Osteoblast (primary cell): Measurements from ENCODE around the gene ZNF471. TPM values are rescaled to one million over a fixed set of nuclear protein-coding genes. Genes with fewer than 3 reads are reported as not detected.

Experiments
- DNase-seq: peaks from one replicate; pipeline ENCODE4 v3.0.0; 2011; ENCODE audit warnings: low spot score, mixed read lengths; ENCODE audit not compliant: insufficient read length; ENCODE audit errors: missing footprints
- H2AFZ ChIP-seq: 2 replicates; pipeline ENCODE4 v1.6.0; 2011; ENCODE audit warnings: mild to moderate bottlenecking, low read length
- H3K27ac ChIP-seq: 2 replicates; pipeline ENCODE4 v1.5.1; 2011; ENCODE audit warnings: mild to moderate bottlenecking, low read depth, low read length, moderate library complexity
- H3K27me3 ChIP-seq: 2 replicates; pipeline ENCODE4 v1.6.0; 2012; ENCODE audit warnings: mild to moderate bottlenecking, control low read depth, inconsistent platforms, low read length, moderate library complexity; ENCODE audit not compliant: insufficient read depth
- H3K36me3 ChIP-seq: 2 replicates; pipeline ENCODE4 v1.5.1; 2011; ENCODE audit warnings: mild to moderate bottlenecking, low read length, control low read depth, moderate library complexity; ENCODE audit not compliant: insufficient read depth
- H3K4me1 ChIP-seq: 2 replicates; pipeline ENCODE4 v1.5.1; 2011; ENCODE audit warnings: mild to moderate bottlenecking, low read length, control low read depth, moderate library complexity; ENCODE audit not compliant: insufficient read depth
- H3K4me2 ChIP-seq: 2 replicates; pipeline ENCODE4 v1.6.0; 2011; ENCODE audit warnings: mild to moderate bottlenecking, low read length; ENCODE audit not compliant: insufficient read depth
- H3K4me3 ChIP-seq: fragments of 200-600 bp; sonication (generic); 3 replicates; pipeline ENCODE4 v1.5.1; 2012; ENCODE audit warnings: mild to moderate bottlenecking, low read length, inconsistent platforms; ENCODE audit not compliant: insufficient read depth
- H3K79me2 ChIP-seq: 2 replicates; pipeline ENCODE4 v1.6.0; 2012; ENCODE audit warnings: mild to moderate bottlenecking, low read length, control low read depth, inconsistent platforms; ENCODE audit not compliant: insufficient read depth
- H3K9me3 ChIP-seq: 2 replicates; pipeline ENCODE4 v1.5.1; 2011; ENCODE audit warnings: low read depth, low read length, control low read depth
- H4K20me1 ChIP-seq: 2 replicates; pipeline ENCODE4 v1.6.0; 2012; ENCODE audit warnings: mild to moderate bottlenecking, low read length, control low read depth; ENCODE audit not compliant: insufficient read depth
- total RNA-seq: library from RNA; depleted of rRNA; stranded (reverse); fragments of >200 nt; gene quantifications from 2 replicates; pipeline ENCODE4 v1.2.3, GENCODE V29; 2012
- TF ChIP-seq, protein P1 (sequence below): IDR thresholded peaks from 2 replicates; pipeline ENCODE4 v1.5.1; 2011; ENCODE audit warnings: mild to moderate bottlenecking, low read depth, low read length, moderate library complexity; ENCODE audit errors: extremely low read depth

ZNF471 gene
- total RNA-seq, 1 donor, result 5.1 TPM

- H3K27ac ChIP-seq, result no peak overlapping the region
- no peaks in the 10 kb centered on the region for H3K4me1 ChIP-seq
- no peak for DNase-seq
- no peaks in the 10 kb centered on the region for H3K27me3 ChIP-seq
- H3K79me2 ChIP-seq, result no peaks in the 10 kb centered on the region
- no peak overlapping the region for H2AFZ ChIP-seq
- H3K9me3 ChIP-seq, result peaks cover 40% of the 10 kb centered on the region
- no peaks in the 10 kb centered on the region for H4K20me1 ChIP-seq
- H3K4me2 ChIP-seq, result no peak overlapping the region
- H3K36me3 ChIP-seq, result no peaks in the 10 kb centered on the region
- H3K4me3 ChIP-seq, result no peak overlapping the region
- TF ChIP-seq, protein P1, sequence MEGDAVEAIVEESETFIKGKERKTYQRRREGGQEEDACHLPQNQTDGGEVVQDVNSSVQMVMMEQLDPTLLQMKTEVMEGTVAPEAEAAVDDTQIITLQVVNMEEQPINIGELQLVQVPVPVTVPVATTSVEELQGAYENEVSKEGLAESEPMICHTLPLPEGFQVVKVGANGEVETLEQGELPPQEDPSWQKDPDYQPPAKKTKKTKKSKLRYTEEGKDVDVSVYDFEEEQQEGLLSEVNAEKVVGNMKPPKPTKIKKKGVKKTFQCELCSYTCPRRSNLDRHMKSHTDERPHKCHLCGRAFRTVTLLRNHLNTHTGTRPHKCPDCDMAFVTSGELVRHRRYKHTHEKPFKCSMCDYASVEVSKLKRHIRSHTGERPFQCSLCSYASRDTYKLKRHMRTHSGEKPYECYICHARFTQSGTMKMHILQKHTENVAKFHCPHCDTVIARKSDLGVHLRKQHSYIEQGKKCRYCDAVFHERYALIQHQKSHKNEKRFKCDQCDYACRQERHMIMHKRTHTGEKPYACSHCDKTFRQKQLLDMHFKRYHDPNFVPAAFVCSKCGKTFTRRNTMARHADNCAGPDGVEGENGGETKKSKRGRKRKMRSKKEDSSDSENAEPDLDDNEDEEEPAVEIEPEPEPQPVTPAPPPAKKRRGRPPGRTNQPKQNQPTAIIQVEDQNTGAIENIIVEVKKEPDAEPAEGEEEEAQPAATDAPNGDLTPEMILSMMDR, result no peak
These were observed 17.7 kb downstream of the ZNF471 start for GRCh38 chr19:56525214-56525860.

DNA sequence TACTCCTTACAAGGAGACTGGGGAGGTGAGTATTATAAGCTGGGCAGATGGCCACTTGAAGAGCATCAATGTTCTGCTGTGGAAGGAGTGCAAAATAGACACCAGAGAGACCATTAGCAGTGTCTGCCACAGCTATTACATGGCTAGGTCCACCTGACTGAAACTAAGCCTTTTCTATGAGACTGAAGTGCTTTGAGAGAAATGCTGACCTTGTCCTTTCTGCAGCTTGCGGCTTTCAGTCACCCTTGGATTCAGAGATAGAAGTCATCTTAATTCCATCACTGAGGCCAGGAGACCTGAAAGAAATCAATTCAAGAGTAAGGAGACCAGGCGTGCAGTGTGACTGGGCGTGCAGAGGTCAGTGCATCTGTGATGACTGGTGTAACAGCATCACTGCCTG, 29.8 kb downstream of the ZNF471 start:
- peak overlapping the region; percentile 99 for H3K4me3 ChIP-seq
- TF ChIP-seq, protein P1, result no peak
- H3K27ac ChIP-seq, result no peak overlapping the region
- peaks cover 13% of the 10 kb centered on the region for H3K4me1 ChIP-seq
- H3K9me3 ChIP-seq, result peaks cover 6% of the 10 kb centered on the region
- peaks cover 5% of the 10 kb centered on the region for H3K36me3 ChIP-seq
- peak overlapping the region; percentile 99 for H2AFZ ChIP-seq
- no peaks in the 10 kb centered on the region for H4K20me1 ChIP-seq
- peak overlapping the region; percentile 92 for H3K4me2 ChIP-seq
- no peaks in the 10 kb centered on the region for H3K27me3 ChIP-seq
- no peak for DNase-seq
- H3K79me2 ChIP-seq, result no peaks in the 10 kb centered on the region

GRCh38 chr19:56538254-56538760, 30.7 kb downstream of the ZNF471 start:
- TF ChIP-seq, protein P1, result no peak
- peaks cover 6% of the 10 kb centered on the region for H3K9me3 ChIP-seq
- peak overlapping the region; percentile 45 for H3K27ac ChIP-seq
- H3K4me3 ChIP-seq, result peak overlapping the region; percentile 99
- peak overlapping the region; percentile 92 for H3K4me2 ChIP-seq
- H3K4me1 ChIP-seq, result peaks cover 13% of the 10 kb centered on the region
- no peaks in the 10 kb centered on the region for H3K27me3 ChIP-seq
- H3K79me2 ChIP-seq, result no peaks in the 10 kb centered on the region
- peaks cover 9% of the 10 kb centered on the region for H3K36me3 ChIP-seq
- peak overlapping the region; percentile 99 for H2AFZ ChIP-seq
- no peaks in the 10 kb centered on the region for H4K20me1 ChIP-seq
- peak; percentile 99 for DNase-seq

DNA sequence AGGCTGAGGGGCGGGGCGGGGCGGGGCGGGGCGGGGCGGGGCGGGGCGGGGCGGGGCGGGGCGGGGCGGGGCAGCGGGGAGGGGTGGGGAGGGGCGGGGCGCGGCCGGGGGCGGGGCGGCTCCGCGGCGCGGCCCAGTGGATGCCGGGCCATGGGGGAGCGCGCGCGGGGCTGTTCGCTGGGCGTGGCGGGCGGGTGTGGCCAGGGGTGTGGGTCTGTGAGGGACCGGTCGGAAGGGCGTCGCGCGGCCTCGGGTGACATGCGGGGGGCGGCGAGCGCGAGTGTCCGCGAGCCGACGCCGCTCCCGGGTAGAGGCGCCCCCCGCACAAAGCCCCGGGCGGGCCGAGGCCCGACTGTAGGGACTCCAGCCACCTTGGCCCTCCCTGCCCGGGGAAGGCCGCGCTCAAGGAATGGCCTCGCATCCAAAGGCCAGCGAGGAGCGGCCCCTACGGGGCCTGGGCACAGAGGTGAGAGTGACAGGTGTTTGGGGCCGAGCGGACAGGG, 31.2 kb downstream of the ZNF471 start, which contains the start of gene ZFP28:
ZFP28 (plus strand) TSS at position 188 of the 503 bp plus-strand sequence; CDS start at position 259, 71 bp downstream.
- Histone ChIP-seq H3K79me2 (no peaks in the 10 kb centered on the region), H3K27me3 (no peaks in the 10 kb centered on the region), H3K27ac (peak within 1 kb of the TSS; percentile 45), H4K20me1 (no peaks in the 10 kb centered on the region), H3K4me1 (peaks cover 13% of the 10 kb centered on the region), H3K9me3 (peaks cover 2% of the 10 kb centered on the region), H2AFZ (peak within 1 kb of the TSS; percentile 99), H3K36me3 (peaks cover 12% of the 10 kb centered on the region), H3K4me2 (peak within 1 kb of the TSS; percentile 92), H3K4me3 (peak within 1 kb of the TSS; percentile 99)
- TF ChIP-seq, protein P1, result no peak
- peak; percentile 79 for DNase-seq
